HepG2 (cell line): ENCODE results near the gene TENM3.

ENCODE experiments used
- EZH2 ChIP-seq: conservative IDR thresholded peaks from 2 replicates; pipeline ENCODE4 v1.6.1; 2012; ENCODE audit warnings: mild to moderate bottlenecking, low read depth, low read length, moderate library complexity
- JUN ChIP-seq: sonication (generic); formaldehyde crosslinking; IDR thresholded peaks from 2 replicates; pipeline ENCODE4 v1.4.0; 2020; ENCODE audit warnings: mild to moderate bottlenecking, missing genetic modification reagents
- JUNB ChIP-seq: sonication (generic); formaldehyde crosslinking; IDR thresholded peaks from 2 replicates; pipeline ENCODE4 v1.8.0; 2022; ENCODE audit warnings: missing genetic modification reagents, mild to moderate bottlenecking, borderline replicate concordance
- SP1 ChIP-seq, 2 experiments: fragments of 450-650 bp in 1 of 2; sonication (generic) in 1 of 2; formaldehyde crosslinking in 1 of 2; IDR thresholded peaks; 2 replicates each; pipeline versions ENCODE4 v1.4.0 to v1.6.1; 2016 to 2020; ENCODE audit warnings: missing genetic modification reagents in 1 of 2
- SUZ12 ChIP-seq: fragments of 150-350 bp; IDR thresholded peaks from 2 replicates; pipeline ENCODE4 v1.6.1; 2014; ENCODE audit warnings: low read depth, low read length
- TRIM24 ChIP-seq: sonication (generic); formaldehyde crosslinking; IDR thresholded peaks from 2 replicates; pipeline ENCODE4 v1.8.0; 2022; ENCODE audit warnings: mild to moderate bottlenecking, missing genetic modification reagents
- TF ChIP-seq, protein P1 (sequence below): IDR thresholded peaks from 2 replicates; pipeline ENCODE4 v1.6.1; 2012; ENCODE audit warnings: inconsistent platforms
- TF ChIP-seq, protein P2 (sequence below): sonication (generic); formaldehyde crosslinking; IDR thresholded peaks from 2 replicates; pipeline ENCODE4 v1.4.0; 2020; ENCODE audit warnings: mild to moderate bottlenecking, missing genetic modification reagents

GRCh38 chr4:182569561-182569960 is 326.4 kb downstream of the TENM3 start:
- TF ChIP-seq JUNB (no peak), EZH2 (no peak), JUN (CRISPR knock-in tag) (no peak), SP1 (IDR thresholded peaks at IDR 0.05) (no peak), SP1 (CRISPR knock-in tag; IDR thresholded peaks at IDR 0.05) (no peak), SUZ12 (no peak), TRIM24 (CRISPR knock-in tag) (no peak)
- TF ChIP-seq, protein P1, sequence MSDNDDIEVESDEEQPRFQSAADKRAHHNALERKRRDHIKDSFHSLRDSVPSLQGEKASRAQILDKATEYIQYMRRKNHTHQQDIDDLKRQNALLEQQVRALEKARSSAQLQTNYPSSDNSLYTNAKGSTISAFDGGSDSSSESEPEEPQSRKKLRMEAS = no peak
- TF ChIP-seq, protein P2, sequence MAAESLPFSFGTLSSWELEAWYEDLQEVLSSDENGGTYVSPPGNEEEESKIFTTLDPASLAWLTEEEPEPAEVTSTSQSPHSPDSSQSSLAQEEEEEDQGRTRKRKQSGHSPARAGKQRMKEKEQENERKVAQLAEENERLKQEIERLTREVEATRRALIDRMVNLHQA (CRISPR knock-in tag) = no peak
